CD14-positive monocyte (primary cell): ENCODE data around the gene C1QTNF1. TPM values are rescaled to one million over a fixed set of nuclear protein-coding genes. Genes with fewer than 3 reads are reported as not detected.

Experiments used
- DNase-seq, 3 donors: peaks; one replicate each; pipeline ENCODE4 v3.0.0-alpha.2; 2011 to 2022
- H2AFZ ChIP-seq: 2 replicates; pipeline ENCODE4 v1.6.0; 2012; ENCODE audit warnings: mild to moderate bottlenecking, low read depth, low read length, inconsistent platforms; ENCODE audit not compliant: insufficient read depth, poor library complexity, severe bottlenecking
- H3K27ac ChIP-seq, 2 donors: 1 replicate in 1 of 2; 2 replicates in 1 of 2; pipeline ENCODE4 v1.5.1; 2012 to 2013; ENCODE audit warnings: low read length in 2 of 2, control low read depth in 1 of 2, inconsistent platforms in 1 of 2, low read depth in 1 of 2, mild to moderate bottlenecking in 1 of 2
- H3K27me3 ChIP-seq, 2 donors: one replicate each; pipeline versions ENCODE4 v1.6.0 to v1.6.1; 2011 to 2013; ENCODE audit warnings: low read length in 2 of 2; ENCODE audit not compliant: control insufficient read depth in 2 of 2, insufficient read depth in 2 of 2
- H3K36me3 ChIP-seq, 2 donors: replicated peaks in 1 of 2; 1 replicate in 1 of 2; 2 replicates in 1 of 2; pipeline versions ENCODE4 v1.5.1 to v1.6.1; 2012 to 2013; ENCODE audit warnings: low read length in 2 of 2, control low read depth in 1 of 2, inconsistent platforms in 1 of 2, mild to moderate bottlenecking in 1 of 2; ENCODE audit not compliant: insufficient read depth in 2 of 2, control insufficient read depth in 1 of 2
- H3K4me1 ChIP-seq, 2 donors: 1 replicate in 1 of 2; 2 replicates in 1 of 2; pipeline versions ENCODE4 v1.5.1 to v1.6.1; 2012 to 2013; ENCODE audit warnings: low read length in 2 of 2, control low read depth in 1 of 2, inconsistent platforms in 1 of 2, mild to moderate bottlenecking in 1 of 2, moderate library complexity in 1 of 2; ENCODE audit not compliant: insufficient read depth in 2 of 2, control insufficient read depth in 1 of 2
- H3K4me2 ChIP-seq: replicated peaks from 2 replicates; pipeline ENCODE3; 2012; ENCODE audit warnings: low read length, moderate library complexity, mild to moderate bottlenecking; ENCODE audit not compliant: poor library complexity, severe bottlenecking; ENCODE audit errors: extremely low read depth
- H3K4me3 ChIP-seq, 3 experiments: fragments of 200-600 bp in 1 of 3; sonication (generic) in 1 of 3; replicated peaks in 1 of 3; 1 replicate in 2 of 3; 2 replicates in 1 of 3; pipeline ENCODE4 v1.5.1; 2011 to 2013; ENCODE audit warnings: low read length in 3 of 3, mild to moderate bottlenecking in 3 of 3, control low read depth in 2 of 3, low read depth in 2 of 3, inconsistent platforms in 1 of 3, moderate library complexity in 1 of 3
- H3K79me2 ChIP-seq: 2 replicates; pipeline ENCODE4 v1.6.0; 2012; ENCODE audit warnings: mild to moderate bottlenecking, control low read depth, inconsistent platforms, low read length, moderate library complexity; ENCODE audit not compliant: insufficient read depth
- H3K9ac ChIP-seq: 2 replicates; pipeline ENCODE4 v1.6.0; 2017; ENCODE audit warnings: low read length, mild to moderate bottlenecking; ENCODE audit not compliant: insufficient read depth, poor library complexity, severe bottlenecking
- H3K9me3 ChIP-seq, 2 donors: replicated peaks in 1 of 2; 1 replicate in 1 of 2; 2 replicates in 1 of 2; pipeline versions ENCODE4 v1.5.1 to v1.6.1; 2012 to 2013; ENCODE audit warnings: low read length in 2 of 2, control low read depth in 1 of 2; ENCODE audit not compliant: control insufficient read depth in 1 of 2, insufficient read depth in 1 of 2
- H4K20me1 ChIP-seq: 2 replicates; pipeline ENCODE4 v1.6.0; 2012; ENCODE audit warnings: mild to moderate bottlenecking, low read length, control low read depth, moderate library complexity; ENCODE audit not compliant: insufficient read depth
- H3K27ac Mint-ChIP-seq, 7 donors: one replicate each; pipeline ENCODE4 v1.8.0; 2020; ENCODE audit warnings: mild to moderate bottlenecking in 7 of 7, mixed read lengths in 7 of 7, moderate library complexity in 6 of 7, inconsistent platforms in 2 of 7
- H3K27me3 Mint-ChIP-seq, 3 donors: one replicate each; pipeline ENCODE4 v1.8.0; 2021 to 2022; ENCODE audit warnings: low read depth in 3 of 3, mild to moderate bottlenecking in 3 of 3, mixed read lengths in 3 of 3, moderate library complexity in 3 of 3, inconsistent platforms in 1 of 3
- H3K36me3 Mint-ChIP-seq, 2 donors: one replicate each; pipeline ENCODE4 v1.8.0; 2020; ENCODE audit warnings: mixed read lengths in 2 of 2, inconsistent platforms in 1 of 2, mild to moderate bottlenecking in 1 of 2
- H3K4me1 Mint-ChIP-seq: one replicate; pipeline ENCODE4 v1.8.0; 2020; ENCODE audit warnings: mild to moderate bottlenecking, mixed read lengths
- H3K4me3 Mint-ChIP-seq, 2 donors: one replicate each; pipeline ENCODE4 v1.8.0; 2020; ENCODE audit warnings: mild to moderate bottlenecking in 2 of 2, mixed read lengths in 2 of 2, moderate library complexity in 1 of 2
- H3K9me3 Mint-ChIP-seq, 7 donors: one replicate each; pipeline ENCODE4 v1.8.0; 2020 to 2022; ENCODE audit warnings: mixed read lengths in 7 of 7, mild to moderate bottlenecking in 6 of 7, moderate library complexity in 6 of 7, inconsistent platforms in 2 of 7
- WGBS: methylation state at CpG from one replicate; pipeline ENCODE4 v1.1.5; 2013; ENCODE audit warnings: missing lambda C conversion rate; ENCODE audit not compliant: insufficient coverage; 5-methylcytosine and 5-hydroxymethylcytosine counted together
- intact Hi-C, 2 donors: fragments of 100-400 bp; cut with micrococcal nuclease; formaldehyde crosslinking; loops; one replicate each; pipeline versions ENCODE4 v1.15.0 to v1.15.1; 2023
- polyA plus RNA-seq, 3 donors: library from polyadenylated mRNA; depleted of rRNA in 1 of 3; unstranded in 2 of 3; stranded (reverse) in 1 of 3; fragments of 300-500 nt in 2 of 3; fragments of >200 nt in 1 of 3; fragmentation: Illumina TruSeq in 2 of 3; gene quantifications; 1 replicate in 2 of 3; 2 replicates in 1 of 3; pipeline ENCODE4 v1.2.3, GENCODE V29; 2012 to 2021
- TF ChIP-seq, protein P1 (sequence below): fragments of 200-600 bp; IDR thresholded peaks from one replicate; pipeline ENCODE4 v1.8.0; 2022; ENCODE audit warnings: antibody characterized with exemption, mild to moderate bottlenecking

C1QTNF1 gene
- polyA plus RNA-seq, 3 donors: not detected

DNA sequence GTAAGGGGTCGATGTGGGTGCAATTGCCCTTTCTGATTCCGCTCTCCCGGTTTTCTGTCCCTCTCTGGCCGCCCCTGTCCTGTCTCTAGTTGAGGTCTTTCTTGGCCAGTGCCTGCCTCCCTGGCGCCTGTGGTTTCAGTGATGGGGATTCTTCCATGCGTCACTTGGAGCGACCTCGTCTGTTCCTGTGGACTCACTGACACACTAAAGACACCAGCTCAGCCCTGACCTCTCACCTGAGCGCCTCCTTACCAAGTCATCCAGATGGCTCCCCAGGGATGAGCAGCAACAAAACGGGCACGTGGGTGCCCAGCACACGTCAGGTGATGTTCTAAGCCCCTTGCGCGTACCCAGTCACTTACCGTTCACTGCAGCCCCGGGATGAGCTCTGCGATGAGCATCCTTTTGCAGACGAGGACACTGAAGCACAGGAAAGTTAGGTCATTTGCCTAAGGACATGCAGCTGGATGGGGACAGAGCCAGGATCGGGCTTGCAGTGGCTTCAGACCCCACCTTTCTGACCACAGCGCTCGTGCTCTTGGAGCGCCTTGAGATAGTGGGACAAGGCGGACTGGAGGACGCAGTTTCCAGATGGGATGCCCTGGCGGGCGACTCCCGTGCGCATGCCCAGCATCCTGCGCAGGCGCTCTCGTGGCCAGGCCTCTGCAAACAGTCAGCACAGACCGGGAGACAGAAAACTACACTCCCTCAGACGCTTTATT is 32.8 kb upstream of the C1QTNF1 start:
- no peak for DNase-seq
- H3K27me3 Mint-ChIP-seq: peaks cover 0 to 1% (median 0%) of the 10 kb centered on the region in 3 donors
- H3K36me3 Mint-ChIP-seq: peaks cover 47 to 68% of the 10 kb centered on the region in 2 donors
- H3K9ac ChIP-seq: no peak overlapping the region
- peaks cover 0 to 2% (median 0%) of the 10 kb centered on the region in 7 donors for H3K9me3 Mint-ChIP-seq
- peaks cover 17% of the 10 kb centered on the region for H3K79me2 ChIP-seq
- H3K4me1 ChIP-seq: peaks cover 26% of the 10 kb centered on the region in 2 donors
- intact Hi-C loops: no loop called here
- H3K4me3 ChIP-seq: no peak overlapping the region
- TF ChIP-seq, protein P1, sequence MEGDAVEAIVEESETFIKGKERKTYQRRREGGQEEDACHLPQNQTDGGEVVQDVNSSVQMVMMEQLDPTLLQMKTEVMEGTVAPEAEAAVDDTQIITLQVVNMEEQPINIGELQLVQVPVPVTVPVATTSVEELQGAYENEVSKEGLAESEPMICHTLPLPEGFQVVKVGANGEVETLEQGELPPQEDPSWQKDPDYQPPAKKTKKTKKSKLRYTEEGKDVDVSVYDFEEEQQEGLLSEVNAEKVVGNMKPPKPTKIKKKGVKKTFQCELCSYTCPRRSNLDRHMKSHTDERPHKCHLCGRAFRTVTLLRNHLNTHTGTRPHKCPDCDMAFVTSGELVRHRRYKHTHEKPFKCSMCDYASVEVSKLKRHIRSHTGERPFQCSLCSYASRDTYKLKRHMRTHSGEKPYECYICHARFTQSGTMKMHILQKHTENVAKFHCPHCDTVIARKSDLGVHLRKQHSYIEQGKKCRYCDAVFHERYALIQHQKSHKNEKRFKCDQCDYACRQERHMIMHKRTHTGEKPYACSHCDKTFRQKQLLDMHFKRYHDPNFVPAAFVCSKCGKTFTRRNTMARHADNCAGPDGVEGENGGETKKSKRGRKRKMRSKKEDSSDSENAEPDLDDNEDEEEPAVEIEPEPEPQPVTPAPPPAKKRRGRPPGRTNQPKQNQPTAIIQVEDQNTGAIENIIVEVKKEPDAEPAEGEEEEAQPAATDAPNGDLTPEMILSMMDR: no peak
- no peaks in the 10 kb centered on the region for H3K27me3 ChIP-seq
- no peak overlapping the region for H3K27ac ChIP-seq
- peaks cover 56 to 62% of the 10 kb centered on the region in 2 donors for H3K36me3 ChIP-seq
- H4K20me1 ChIP-seq: peaks cover 46% of the 10 kb centered on the region
- H2AFZ ChIP-seq: no peak overlapping the region
- WGBS: 97% methylated on average over 23 of the region's 33 CpGs
- H3K4me3 Mint-ChIP-seq: no peak overlapping the region
- H3K4me1 Mint-ChIP-seq: peaks cover 27% of the 10 kb centered on the region
- no peaks in the 10 kb centered on the region for H3K9me3 ChIP-seq
- peak overlapping the region in 1 of 7 donors; percentile 5 for H3K27ac Mint-ChIP-seq
- H3K4me2 ChIP-seq: no peak overlapping the region

DNA sequence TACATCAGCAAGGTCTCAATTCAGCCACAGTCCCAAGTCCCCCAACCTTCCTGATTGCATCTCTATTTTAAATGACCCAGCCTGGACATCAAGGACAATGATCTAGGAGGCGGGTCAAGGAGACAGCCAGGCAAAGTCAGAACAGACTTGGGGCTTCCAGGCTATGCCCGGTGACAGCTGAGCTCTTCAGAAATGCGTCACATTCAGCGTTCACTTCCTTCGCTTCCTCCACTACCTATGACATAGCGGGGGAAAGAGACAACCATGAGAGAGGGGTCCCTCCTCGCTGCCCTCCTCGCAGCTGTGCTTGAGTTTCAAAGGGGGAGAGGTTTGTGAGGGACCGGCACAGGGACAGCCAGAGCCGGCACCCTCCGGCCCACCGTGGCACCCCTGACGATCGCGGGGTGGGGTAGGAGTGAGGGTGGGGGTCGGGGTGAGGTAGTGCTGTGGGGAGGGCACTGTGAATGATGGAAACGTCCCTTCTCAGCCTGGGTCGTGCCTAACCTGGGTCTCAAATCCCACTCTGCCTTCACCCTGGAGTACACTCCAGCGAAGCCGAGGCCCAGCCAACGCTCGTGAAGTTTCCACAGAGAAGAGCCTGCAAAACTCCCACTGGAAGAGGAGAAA is 31.9 kb upstream of the C1QTNF1 start:
- Histone ChIP-seq H3K4me1 (peaks cover 17 to 18% of the 10 kb centered on the region in 2 donors), H3K9ac (no peak overlapping the region), H4K20me1 (peaks cover 54% of the 10 kb centered on the region), H3K9me3 (no peaks in the 10 kb centered on the region), H3K79me2 (peaks cover 25% of the 10 kb centered on the region), H2AFZ (no peak overlapping the region), H3K4me2 (no peak overlapping the region), H3K36me3 (peaks cover 64 to 70% of the 10 kb centered on the region in 2 donors), H3K4me3 (no peak overlapping the region), H3K27ac (no peak overlapping the region), H3K27me3 (no peaks in the 10 kb centered on the region)
- TF ChIP-seq, protein P1: no peak
- Mint-ChIP-seq H3K27ac (peak overlapping the region in 2 of 7 donors; percentile 36 to 42), H3K36me3 (peaks cover 54 to 76% of the 10 kb centered on the region in 2 donors), H3K4me1 (peaks cover 18% of the 10 kb centered on the region), H3K9me3 (peaks cover 0 to 2% (median 0%) of the 10 kb centered on the region in 7 donors), H3K4me3 (no peak overlapping the region), H3K27me3 (peaks cover 0 to 1% (median 0%) of the 10 kb centered on the region in 3 donors)
- DNase-seq: no peak
- 100% methylated on average over 2 of the region's 22 CpGs for WGBS
- intact Hi-C loops: no loop called here
